ACC112 (cell line): ENCODE results near the gene LIX1L.
A peak's percentile ranks its signal among the peaks of the same experiment; 100 is the strongest.

Experiments used
- H2AFZ ChIP-seq: fragments of 200-600 bp; sonication (generic); one replicate; pipeline ENCODE4 v1.6.0; 2017; ENCODE audit warnings: antibody characterized with exemption, low read length; ENCODE audit not compliant: unreplicated experiment
- H3K27ac ChIP-seq: fragments of 200-600 bp; sonication (generic); 2 replicates; pipeline ENCODE4 v1.5.1; 2014; ENCODE audit warnings: low read depth, mild to moderate bottlenecking, antibody characterized with exemption, low read length, moderate library complexity
- H3K27me3 ChIP-seq: fragments of 200-600 bp; sonication (generic); 2 replicates; pipeline ENCODE4 v1.6.1; 2014; ENCODE audit warnings: mild to moderate bottlenecking, antibody characterized with exemption, low read length, moderate library complexity, mixed read lengths; ENCODE audit not compliant: insufficient read depth
- H3K36me3 ChIP-seq: fragments of 200-600 bp; sonication (generic); 2 replicates; pipeline ENCODE4 v1.6.1; 2016; ENCODE audit warnings: mild to moderate bottlenecking, antibody characterized with exemption, low read length, moderate library complexity, mixed read lengths; ENCODE audit not compliant: insufficient read depth
- H3K4me1 ChIP-seq: fragments of 200-600 bp; sonication (generic); one replicate; pipeline ENCODE4 v1.6.1; 2016; ENCODE audit warnings: low read length, mixed read lengths; ENCODE audit not compliant: insufficient read depth, unreplicated experiment, control insufficient read depth
- H3K4me3 ChIP-seq: fragments of 200-600 bp; sonication (generic); 2 replicates; pipeline ENCODE4 v1.5.1; 2014; ENCODE audit warnings: mild to moderate bottlenecking, low read depth, low read length
- H3K79me2 ChIP-seq: fragments of 200-600 bp; sonication (generic); one replicate; pipeline ENCODE4 v1.6.0; 2016; ENCODE audit warnings: low read length; ENCODE audit not compliant: control insufficient read depth, unreplicated experiment, insufficient read depth

The LIX1L gene

DNA sequence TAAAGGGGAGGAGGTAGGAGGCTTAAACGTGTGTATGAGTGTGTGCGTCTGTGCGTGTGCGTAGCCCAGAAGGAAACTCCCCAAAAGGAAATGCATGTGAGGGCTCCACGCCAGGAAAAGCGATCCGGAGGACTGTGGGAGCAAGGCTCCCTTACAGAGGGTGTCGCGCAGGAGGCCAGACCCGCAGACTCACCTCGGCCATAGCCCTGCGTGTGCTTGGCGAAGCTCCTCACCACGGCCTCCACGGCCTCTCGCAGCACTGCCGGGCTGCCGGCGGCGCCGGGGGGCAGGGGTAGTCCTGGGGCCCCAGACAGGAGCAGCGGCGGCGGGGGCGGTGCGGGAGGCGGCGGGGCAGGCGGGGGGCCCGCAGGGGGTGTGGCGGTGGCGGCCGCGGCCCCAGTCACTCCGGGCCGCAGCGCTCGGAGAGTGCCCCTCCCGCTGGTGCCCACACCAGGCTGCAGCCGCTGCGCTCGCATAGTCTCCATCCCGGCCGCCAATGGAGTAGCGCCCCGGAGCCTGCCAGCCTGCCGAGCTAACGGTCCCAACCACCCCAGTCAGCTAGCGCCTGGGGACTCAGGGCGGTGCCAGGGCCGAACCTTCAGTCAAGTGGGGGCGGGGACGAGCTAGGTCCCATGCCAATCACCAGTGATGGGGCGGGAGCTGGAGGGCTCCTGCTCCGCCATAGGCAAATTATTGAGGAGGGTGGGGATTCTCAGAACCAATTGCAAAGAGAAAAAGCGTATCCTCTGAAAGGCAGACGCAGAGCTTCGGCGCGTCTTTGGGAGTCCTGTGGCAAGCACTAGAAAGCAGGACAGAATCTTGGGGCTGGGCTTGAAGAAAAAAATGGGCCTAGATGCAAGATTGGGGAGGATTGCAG is at the start of gene LIX1L:
Gene LIX1L, minus strand, starts transcription at position 575 of the 877 bp plus-strand sequence. Its CDS starts 90 bp downstream, at position 485.
- Histone ChIP-seq H3K79me2 (peaks cover 41% of the 10 kb centered on the region), H2AFZ (peak within 1 kb of the TSS; percentile 63), H3K36me3 (no peaks in the 10 kb centered on the region), H3K4me3 (peak within 1 kb of the TSS; percentile 85), H3K27me3 (no peaks in the 10 kb centered on the region), H3K27ac (peak within 1 kb of the TSS; percentile 86), H3K4me1 (peaks cover 32% of the 10 kb centered on the region)

DNA sequence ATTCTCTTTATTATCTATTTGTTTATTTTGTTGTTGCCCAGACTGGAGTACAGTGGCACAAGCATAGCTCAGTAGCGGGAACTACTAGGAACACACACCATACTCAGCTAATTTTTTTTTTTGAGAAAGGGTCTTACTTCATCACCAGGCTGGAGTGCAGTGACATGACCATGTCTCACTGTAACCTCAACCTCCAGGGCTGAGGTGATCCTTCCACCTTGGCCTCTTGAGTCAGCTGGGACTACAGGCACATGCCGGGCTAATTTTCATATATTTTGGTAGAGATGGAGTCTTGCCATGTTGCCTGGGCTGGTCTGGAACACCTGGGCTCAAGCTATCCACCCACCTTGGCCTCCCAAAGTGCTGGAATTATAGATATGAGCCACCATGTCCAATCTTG is 43.9 kb upstream of the LIX1L start:
- peaks cover 2% of the 10 kb centered on the region for H3K79me2 ChIP-seq
- 0 out of 2 replicates have a peak overlapping the region, but pooled peaks have one; percentile 19 for H3K27ac ChIP-seq
- H3K27me3 ChIP-seq = no peaks in the 10 kb centered on the region
- H2AFZ ChIP-seq = no peak overlapping the region
- no peak overlapping the region for H3K4me3 ChIP-seq
- H3K4me1 ChIP-seq = peaks cover 24% of the 10 kb centered on the region
- H3K36me3 ChIP-seq = no peaks in the 10 kb centered on the region

DNA sequence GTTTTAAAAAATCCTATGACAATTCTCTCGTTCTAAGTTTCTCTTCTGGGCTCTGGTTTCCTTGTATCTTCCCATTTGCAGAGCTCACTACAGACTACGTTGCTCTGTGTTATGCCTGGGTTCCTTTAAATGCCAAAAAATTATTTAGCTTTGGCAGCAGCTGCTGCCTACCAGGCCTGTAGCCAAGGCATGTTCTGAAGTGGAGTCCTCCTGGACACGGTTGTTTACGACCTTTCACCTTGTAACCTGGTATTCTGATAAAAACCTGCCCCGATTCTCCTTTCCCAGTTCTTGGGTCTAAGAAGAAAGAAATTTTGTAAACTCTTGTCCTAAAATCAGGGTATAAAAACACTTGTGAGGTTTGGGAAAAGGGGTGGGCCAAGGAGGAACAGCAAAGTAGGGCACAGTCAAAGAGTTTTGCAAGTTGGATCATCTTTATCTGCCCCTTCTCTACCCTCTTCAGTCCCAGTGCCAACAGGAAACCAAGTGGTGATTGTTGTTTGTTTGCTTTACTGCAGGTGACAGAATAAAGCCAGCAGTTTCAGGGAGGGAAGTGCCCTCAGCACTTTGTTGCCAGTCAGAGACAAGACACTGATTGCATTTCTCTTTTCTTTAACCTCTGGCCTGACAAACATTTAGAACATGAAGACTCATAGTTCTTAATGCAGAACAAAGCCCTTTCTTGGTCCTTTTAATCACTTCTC is 41.7 kb upstream of the LIX1L start:
- Histone ChIP-seq H3K27me3 (no peaks in the 10 kb centered on the region), H3K79me2 (peaks cover 22% of the 10 kb centered on the region), H3K27ac (peak overlapping the region; percentile 27; the same call in 1 of the 2 replicates), H2AFZ (peak overlapping the region; percentile 79), H3K36me3 (peaks cover 14% of the 10 kb centered on the region), H3K4me3 (peak overlapping the region; percentile 11; the same call in 1 of the 2 replicates), H3K4me1 (peaks cover 24% of the 10 kb centered on the region)

DNA sequence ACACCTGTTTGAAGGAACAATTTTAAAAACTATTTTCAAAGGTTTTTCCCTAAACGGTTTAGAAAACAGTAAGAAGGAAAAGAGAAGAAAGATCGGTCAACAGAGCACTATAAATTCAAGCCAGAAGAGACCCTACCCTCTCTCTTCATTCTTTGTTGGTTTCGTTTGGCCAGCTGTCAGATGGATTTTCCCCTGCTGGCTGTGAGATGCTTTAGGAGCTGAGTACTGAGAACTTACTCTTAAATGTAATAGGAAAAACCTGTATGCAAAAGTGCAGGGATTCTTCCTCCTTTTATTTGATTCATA is 39.9 kb upstream of the LIX1L start:
- Histone ChIP-seq H3K27ac (peak overlapping the region; percentile 76), H3K4me1 (peaks cover 37% of the 10 kb centered on the region), H3K36me3 (peaks cover 32% of the 10 kb centered on the region), H3K27me3 (no peaks in the 10 kb centered on the region), H2AFZ (peak overlapping the region; percentile 36), H3K79me2 (peaks cover 37% of the 10 kb centered on the region), H3K4me3 (peak overlapping the region; percentile 85)

DNA sequence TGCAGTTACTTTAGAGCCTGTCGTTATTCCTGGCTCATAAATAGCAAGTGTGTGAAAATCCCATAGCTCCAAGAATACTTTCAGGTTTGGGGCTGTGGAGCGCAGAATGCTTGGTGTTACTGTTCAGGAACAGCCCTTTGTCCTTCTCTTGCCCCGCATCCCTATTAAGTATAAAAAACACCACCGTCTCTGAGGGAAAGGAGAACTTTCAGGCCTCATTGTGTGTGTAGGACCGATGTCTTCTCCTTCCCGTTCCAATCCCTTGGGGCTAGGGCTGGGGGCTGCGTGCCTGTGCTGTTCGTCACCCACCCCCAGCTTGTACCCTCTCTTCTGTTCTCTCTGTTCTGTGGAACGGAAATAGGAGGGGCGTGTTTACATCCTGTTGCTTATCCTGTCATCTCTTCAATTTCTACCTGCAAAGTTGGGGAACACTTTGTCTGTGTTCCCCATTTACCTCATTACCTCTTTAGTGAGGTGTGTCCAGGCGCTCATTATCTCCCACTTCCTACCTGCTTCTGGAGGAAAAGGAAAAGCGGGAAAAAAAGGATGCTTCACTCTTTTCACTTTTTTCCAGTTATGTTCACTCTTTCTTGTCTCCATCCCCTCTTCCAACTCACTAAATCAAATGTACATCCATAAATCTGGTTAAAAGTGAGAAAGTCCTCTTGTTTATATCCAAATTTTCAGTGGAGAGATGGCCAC is 39.4 kb upstream of the LIX1L start:
- H3K4me1 ChIP-seq = peaks cover 40% of the 10 kb centered on the region

DNA sequence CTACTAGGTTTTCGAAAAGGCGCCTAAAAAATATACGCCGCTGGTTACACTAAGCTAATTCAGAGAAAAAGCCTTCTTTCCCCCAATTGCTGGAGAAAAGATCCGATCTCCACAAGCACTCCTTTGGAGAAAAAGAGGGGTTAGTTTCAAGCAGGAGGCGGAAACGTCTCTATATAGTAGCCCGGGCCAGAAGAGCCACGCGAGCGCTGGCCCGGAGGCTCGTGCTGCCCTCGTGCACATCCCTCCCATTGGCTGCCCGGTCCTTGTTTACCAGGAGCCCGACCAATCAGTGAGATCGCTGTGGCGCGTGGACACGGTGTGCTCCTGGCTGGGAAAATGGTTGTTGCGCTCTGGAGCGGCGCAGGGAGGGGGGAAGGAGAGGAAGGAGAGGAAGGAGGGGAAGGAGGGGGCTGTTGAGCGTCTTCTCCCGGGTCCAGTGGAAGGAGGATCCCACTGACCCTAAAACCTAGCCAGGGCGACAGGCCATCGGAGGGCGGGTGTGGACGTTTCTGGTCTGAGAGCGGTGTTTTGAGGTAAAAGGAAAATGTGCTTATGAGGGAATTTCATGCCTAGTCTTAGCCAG is 38.7 kb upstream of the LIX1L start, which contains the start of gene TXNIP:
Gene TXNIP, minus strand, starts transcription at position 147 of the 583 bp plus-strand sequence. CDS start 313 bp downstream, outside the sequence.
- Histone ChIP-seq H3K36me3 (peaks cover 34% of the 10 kb centered on the region), H3K4me1 (peaks cover 40% of the 10 kb centered on the region), H3K27me3 (no peaks in the 10 kb centered on the region), H3K27ac (peak within 1 kb of the TSS; percentile 76), H2AFZ (peak within 1 kb of the TSS; percentile 36), H3K4me3 (peak within 1 kb of the TSS; percentile 85), H3K79me2 (peaks cover 37% of the 10 kb centered on the region)

More for the DNA sequence above, 39.4 kb upstream of the LIX1L start:
- H3K27me3 ChIP-seq = no peaks in the 10 kb centered on the region
- H3K36me3 ChIP-seq = peaks cover 34% of the 10 kb centered on the region
- H3K79me2 ChIP-seq = peaks cover 37% of the 10 kb centered on the region
- peak overlapping the region; percentile 76 for H3K27ac ChIP-seq
- H2AFZ ChIP-seq = peak overlapping the region; percentile 36
- peak overlapping the region; percentile 85 for H3K4me3 ChIP-seq

DNA sequence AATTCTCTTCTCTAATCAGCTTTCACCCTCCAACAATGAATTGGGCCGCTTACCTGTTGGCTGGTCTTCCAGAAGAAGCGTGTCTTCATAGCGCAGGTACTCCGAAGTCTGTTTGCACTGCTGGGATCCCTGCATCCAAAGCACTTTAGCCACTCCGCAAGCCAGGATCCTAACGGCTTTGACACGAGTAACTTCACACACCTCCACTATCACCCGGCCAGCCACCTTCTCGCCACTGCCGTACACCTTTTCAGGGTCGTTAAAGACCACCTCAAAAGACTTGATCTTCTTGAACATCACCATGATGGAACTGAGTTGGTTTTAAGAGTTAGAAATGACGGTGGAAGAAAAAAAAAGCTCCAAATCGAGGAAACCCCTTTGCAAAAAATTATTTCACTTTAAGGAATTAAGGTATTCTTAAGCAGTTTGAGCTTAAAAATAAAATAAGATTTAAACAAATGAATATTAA is 38.2 kb upstream of the LIX1L start:
- Histone ChIP-seq H3K79me2 (peaks cover 37% of the 10 kb centered on the region), H3K4me1 (peaks cover 37% of the 10 kb centered on the region), H2AFZ (no peak overlapping the region)

DNA sequence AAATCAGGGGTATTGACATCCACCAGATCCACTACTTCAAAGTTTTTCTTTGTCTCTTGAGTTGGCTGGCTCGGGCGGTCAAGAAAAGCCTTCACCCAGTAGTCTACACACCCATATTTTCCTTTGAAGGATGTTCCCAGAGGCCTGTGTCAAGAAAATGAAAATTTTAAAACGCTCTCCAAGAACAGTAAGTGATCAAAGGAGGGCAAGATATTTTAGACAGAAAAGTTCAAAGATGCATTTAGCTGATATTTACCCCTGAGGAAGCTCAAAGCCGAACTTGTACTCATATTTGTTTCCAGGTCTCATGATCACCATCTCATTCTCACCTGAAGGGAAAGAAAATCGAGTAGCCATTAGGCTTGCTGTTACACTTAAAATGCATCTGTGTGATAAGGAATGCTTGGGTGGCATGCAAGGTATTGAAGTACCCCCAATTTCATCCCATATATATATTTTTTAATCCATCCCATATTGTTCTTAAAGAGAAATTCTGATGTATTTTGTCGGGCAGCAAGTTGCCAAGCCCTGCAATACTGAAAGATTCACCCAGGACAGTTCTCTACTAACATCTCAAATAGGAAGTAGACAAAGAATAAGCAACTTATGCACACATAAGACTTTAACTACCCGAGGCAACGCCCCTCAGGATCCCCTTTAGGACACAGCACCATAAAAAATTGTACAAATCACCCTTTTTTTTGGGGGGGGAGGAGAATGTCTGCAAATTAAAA is 37.5 kb upstream of the LIX1L start:
- H3K79me2 ChIP-seq = peaks cover 37% of the 10 kb centered on the region
- H3K27me3 ChIP-seq = no peaks in the 10 kb centered on the region
- H3K4me3 ChIP-seq = peak overlapping the region; percentile 85
- H2AFZ ChIP-seq = no peak overlapping the region
- peaks cover 34% of the 10 kb centered on the region for H3K36me3 ChIP-seq
- H3K4me1 ChIP-seq = peaks cover 37% of the 10 kb centered on the region
- peak overlapping the region; percentile 48; the same call in 1 of the 2 replicates for H3K27ac ChIP-seq

More for the DNA sequence above, 38.2 kb upstream of the LIX1L start:
- H3K4me3 ChIP-seq = peak overlapping the region; percentile 85
- H3K27ac ChIP-seq = peak overlapping the region; percentile 48
- no peaks in the 10 kb centered on the region for H3K27me3 ChIP-seq
- H3K36me3 ChIP-seq = peaks cover 34% of the 10 kb centered on the region

DNA sequence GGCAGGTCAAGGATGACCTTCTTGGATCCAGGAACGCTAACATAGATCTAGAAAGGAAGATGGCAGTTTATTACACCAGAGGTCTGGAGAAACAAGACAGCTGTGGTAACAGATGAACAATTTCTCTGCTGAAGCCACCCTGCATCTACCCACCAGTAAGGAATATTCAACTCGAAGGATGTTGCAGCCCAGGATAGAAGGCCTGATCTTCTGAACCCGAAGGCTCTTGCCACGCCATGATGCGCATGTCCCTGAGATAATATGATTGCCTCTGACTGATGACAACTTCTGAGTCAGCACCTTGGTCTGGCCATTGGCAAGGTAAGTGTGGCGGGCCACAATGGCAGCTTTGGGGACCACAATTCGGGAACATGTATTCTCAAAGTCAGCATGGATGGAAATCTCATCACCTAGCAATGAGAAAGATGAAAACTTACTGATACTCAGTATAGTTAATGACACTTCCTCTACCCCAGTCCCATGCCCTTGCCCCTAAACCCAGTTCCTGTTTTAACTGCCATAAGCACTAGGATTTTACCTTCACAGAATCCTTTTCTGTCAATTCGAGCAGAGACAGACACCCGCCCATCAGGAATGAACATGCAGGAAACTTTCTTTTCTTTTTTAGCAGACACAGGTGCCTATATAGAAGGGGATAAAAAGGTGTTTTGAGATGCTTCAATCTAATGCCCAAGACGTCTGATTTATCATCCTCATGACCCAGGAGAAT is 36.7 kb upstream of the LIX1L start:
- Histone ChIP-seq H2AFZ (no peak overlapping the region), H3K4me1 (peaks cover 33% of the 10 kb centered on the region), H3K79me2 (peaks cover 37% of the 10 kb centered on the region), H3K4me3 (peak overlapping the region; percentile 85), H3K27ac (0 out of 2 replicates have a peak overlapping the region, but pooled peaks have one; percentile 48), H3K36me3 (peaks cover 34% of the 10 kb centered on the region), H3K27me3 (no peaks in the 10 kb centered on the region)
